GM18858 (cell line): ENCODE measurements around the gene PAPSS1.

ENCODE experiments used
- ATAC-seq: cut with Tn5 transposase; IDR thresholded peaks from one replicate; pipeline ENCODE4 v1.9.1; 2021; ENCODE audit not compliant: unreplicated experiment

Gene PAPSS1

GRCh38 chr4:107570952-107571351 is 149.1 kb downstream of the PAPSS1 start:
- ATAC-seq, result no peak

GRCh38 chr4:107564326-107564725 is 155.7 kb downstream of the PAPSS1 start:
- ATAC-seq, result no peak
